ENCODE results near the gene CORO2B. TPM values are rescaled to one million over a fixed set of nuclear protein-coding genes. Genes with fewer than 3 reads are reported as not detected.

The CORO2B gene
- total RNA-seq, 1 donor from 2014 or later = 16.3 TPM

GRCh38 chr15:68676011-68676605 lies 97.3 kb downstream of the CORO2B start:
- Mint-ChIP-seq H3K9me3 (ENCODE audit: unreplicated experiment) (no peaks in the 10 kb centered on the region), H3K4me1 (ENCODE audit: low read depth, unreplicated experiment) (peaks cover 8% of the 10 kb centered on the region), H3K36me3 (ENCODE audit: unreplicated experiment) (no peaks in the 10 kb centered on the region), H3K27ac (ENCODE audit: unreplicated experiment) (no peak overlapping the region), H3K27me3 (ENCODE audit: unreplicated experiment) (peaks cover 6% of the 10 kb centered on the region), H3K4me3 (ENCODE audit: unreplicated experiment) (no peak overlapping the region)
- no peak for DNase-seq
- TF ChIP-seq, protein P1, sequence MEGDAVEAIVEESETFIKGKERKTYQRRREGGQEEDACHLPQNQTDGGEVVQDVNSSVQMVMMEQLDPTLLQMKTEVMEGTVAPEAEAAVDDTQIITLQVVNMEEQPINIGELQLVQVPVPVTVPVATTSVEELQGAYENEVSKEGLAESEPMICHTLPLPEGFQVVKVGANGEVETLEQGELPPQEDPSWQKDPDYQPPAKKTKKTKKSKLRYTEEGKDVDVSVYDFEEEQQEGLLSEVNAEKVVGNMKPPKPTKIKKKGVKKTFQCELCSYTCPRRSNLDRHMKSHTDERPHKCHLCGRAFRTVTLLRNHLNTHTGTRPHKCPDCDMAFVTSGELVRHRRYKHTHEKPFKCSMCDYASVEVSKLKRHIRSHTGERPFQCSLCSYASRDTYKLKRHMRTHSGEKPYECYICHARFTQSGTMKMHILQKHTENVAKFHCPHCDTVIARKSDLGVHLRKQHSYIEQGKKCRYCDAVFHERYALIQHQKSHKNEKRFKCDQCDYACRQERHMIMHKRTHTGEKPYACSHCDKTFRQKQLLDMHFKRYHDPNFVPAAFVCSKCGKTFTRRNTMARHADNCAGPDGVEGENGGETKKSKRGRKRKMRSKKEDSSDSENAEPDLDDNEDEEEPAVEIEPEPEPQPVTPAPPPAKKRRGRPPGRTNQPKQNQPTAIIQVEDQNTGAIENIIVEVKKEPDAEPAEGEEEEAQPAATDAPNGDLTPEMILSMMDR (IDR thresholded peaks at IDR 0.05; ENCODE audit: partially characterized antibody, unreplicated experiment) = no peak

DNA sequence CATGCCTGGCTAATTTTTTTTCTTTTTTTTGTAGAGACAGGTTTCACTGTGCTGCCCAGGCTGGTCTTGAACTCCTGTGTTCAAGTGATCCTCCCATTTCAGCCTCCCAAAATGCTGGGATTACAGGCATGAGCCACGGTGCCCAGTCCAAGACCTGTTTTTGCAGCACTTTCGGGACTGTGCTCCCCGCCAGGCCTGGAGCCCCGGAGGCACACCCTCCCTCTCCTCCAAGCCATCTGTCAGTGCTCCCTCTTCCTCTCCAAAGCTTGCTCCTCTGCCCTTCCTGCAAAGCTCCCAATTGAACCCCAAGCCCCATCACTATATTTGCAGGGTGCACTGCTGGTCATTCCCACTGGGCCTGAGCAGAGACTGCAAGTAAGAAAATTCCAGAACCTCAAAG lies 98.1 kb downstream of the CORO2B start:
- Mint-ChIP-seq H3K4me3 (ENCODE audit: unreplicated experiment) (no peak overlapping the region), H3K27me3 (ENCODE audit: unreplicated experiment) (peaks cover 6% of the 10 kb centered on the region), H3K27ac (ENCODE audit: unreplicated experiment) (peak overlapping the region; percentile 43), H3K9me3 (ENCODE audit: unreplicated experiment) (no peaks in the 10 kb centered on the region), H3K36me3 (ENCODE audit: unreplicated experiment) (no peaks in the 10 kb centered on the region), H3K4me1 (ENCODE audit: low read depth, unreplicated experiment) (peaks cover 8% of the 10 kb centered on the region)
- DNase-seq = no peak
- TF ChIP-seq, protein P1 (IDR thresholded peaks at IDR 0.05; ENCODE audit: partially characterized antibody, unreplicated experiment) = no peak

DNA sequence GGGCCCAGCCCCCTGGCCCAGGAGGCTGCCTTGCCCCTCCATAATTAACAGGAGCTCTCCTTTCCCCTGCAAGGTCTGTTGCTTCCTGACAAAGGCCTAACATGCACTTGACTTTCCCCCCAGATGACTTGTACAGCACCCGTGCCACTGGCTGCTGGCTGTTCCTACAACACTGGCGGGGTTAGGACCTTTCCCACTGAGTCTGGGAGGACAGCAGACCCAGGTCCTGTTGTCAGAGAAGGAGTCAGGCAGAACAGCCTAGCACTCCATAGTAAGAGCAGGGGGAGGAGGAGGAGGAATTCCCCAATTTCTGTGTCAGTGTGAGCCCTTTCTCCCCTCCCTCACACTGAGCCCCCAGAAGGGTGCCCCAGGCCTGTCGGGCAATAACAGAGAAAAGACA lies 99.2 kb downstream of the CORO2B start:
- peaks cover 14% of the 10 kb centered on the region for H3K4me1 Mint-ChIP-seq (ENCODE audit: low read depth, unreplicated experiment)
- no peak for DNase-seq
- H3K27ac Mint-ChIP-seq (ENCODE audit: unreplicated experiment) = no peak overlapping the region
- H3K36me3 Mint-ChIP-seq (ENCODE audit: unreplicated experiment) = no peaks in the 10 kb centered on the region
- TF ChIP-seq, protein P1 (IDR thresholded peaks at IDR 0.05; ENCODE audit: partially characterized antibody, unreplicated experiment) = no peak
- H3K9me3 Mint-ChIP-seq (ENCODE audit: unreplicated experiment) = no peaks in the 10 kb centered on the region
- H3K27me3 Mint-ChIP-seq (ENCODE audit: unreplicated experiment) = peaks cover 6% of the 10 kb centered on the region
- H3K4me3 Mint-ChIP-seq (ENCODE audit: unreplicated experiment) = no peak overlapping the region

- no peak overlapping the region for H3K27ac Mint-ChIP-seq (ENCODE audit: unreplicated experiment)
- no peaks in the 10 kb centered on the region for H3K9me3 Mint-ChIP-seq (ENCODE audit: unreplicated experiment)
- H3K36me3 Mint-ChIP-seq (ENCODE audit: unreplicated experiment) = no peaks in the 10 kb centered on the region
- no peak overlapping the region for H3K4me3 Mint-ChIP-seq (ENCODE audit: unreplicated experiment)
- no peak for DNase-seq
- peaks cover 6% of the 10 kb centered on the region for H3K27me3 Mint-ChIP-seq (ENCODE audit: unreplicated experiment)
- peaks cover 14% of the 10 kb centered on the region for H3K4me1 Mint-ChIP-seq (ENCODE audit: low read depth, unreplicated experiment)
- TF ChIP-seq, protein P1 (IDR thresholded peaks at IDR 0.05; ENCODE audit: partially characterized antibody, unreplicated experiment) = no peak
Observed at GRCh38 chr15:68678746-68679145, 100.0 kb downstream of the CORO2B start.

- Mint-ChIP-seq H3K9me3 (ENCODE audit: unreplicated experiment) (no peaks in the 10 kb centered on the region), H3K27me3 (ENCODE audit: unreplicated experiment) (peaks cover 6% of the 10 kb centered on the region), H3K4me3 (ENCODE audit: unreplicated experiment) (no peak overlapping the region), H3K36me3 (ENCODE audit: unreplicated experiment) (no peaks in the 10 kb centered on the region), H3K4me1 (ENCODE audit: low read depth, unreplicated experiment) (peaks cover 14% of the 10 kb centered on the region), H3K27ac (ENCODE audit: unreplicated experiment) (no peak overlapping the region)
- TF ChIP-seq, protein P1 (IDR thresholded peaks at IDR 0.05; ENCODE audit: partially characterized antibody, unreplicated experiment) = no peak
- DNase-seq = no peak
Observed at GRCh38 chr15:68679161-68679560, 100.4 kb downstream of the CORO2B start.
